ENCODE data around the gene YWHAE. TPM values are rescaled to one million over a fixed set of nuclear protein-coding genes. Genes with fewer than 3 reads are reported as not detected.
"Not testable (repeated sequence)": the region's sequence is repeated elsewhere in the genome, so short reads cannot be mapped to it uniquely, and the experiment has no call there.

The YWHAE gene
- total RNA-seq, 1 experiment from 2014 or later, result 118 TPM

GRCh38 chr17:1322480-1322879, 77.5 kb downstream of the YWHAE start:
- Histone ChIP-seq H3K4me3 (no peak overlapping the region), H3K36me3 (no peaks in the 10 kb centered on the region), H3K27me3 (no peaks in the 10 kb centered on the region), H3K9me3 (no peaks in the 10 kb centered on the region)
- DNase-seq, result no peak

- H3K4me3 ChIP-seq, result no peak overlapping the region
- no peaks in the 10 kb centered on the region for H3K9me3 ChIP-seq
- DNase-seq, result no peak
- H3K27me3 ChIP-seq, result no peaks in the 10 kb centered on the region
- no peaks in the 10 kb centered on the region for H3K36me3 ChIP-seq
Observed at GRCh38 chr17:1322014-1322428, 78.0 kb downstream of the YWHAE start.

- DNase-seq, result no peak
- no peaks in the 10 kb centered on the region for H3K36me3 ChIP-seq
- no peaks in the 10 kb centered on the region for H3K27me3 ChIP-seq
- no peaks in the 10 kb centered on the region for H3K9me3 ChIP-seq
- no peak overlapping the region for H3K4me3 ChIP-seq
Observed at GRCh38 chr17:1315891-1316403, 84.1 kb downstream of the YWHAE start.

GRCh38 chr17:1315409-1315808, 84.6 kb downstream of the YWHAE start:
- H3K36me3 ChIP-seq, result no peaks in the 10 kb centered on the region
- H3K27me3 ChIP-seq, result no peaks in the 10 kb centered on the region
- no peak overlapping the region for H3K4me3 ChIP-seq
- DNase-seq, result no peak
- no peaks in the 10 kb centered on the region for H3K9me3 ChIP-seq

- Histone ChIP-seq H3K27me3 (no peaks in the 10 kb centered on the region), H3K4me3 (no peak overlapping the region), H3K9me3 (no peaks in the 10 kb centered on the region), H3K36me3 (no peaks in the 10 kb centered on the region)
- no peak for DNase-seq
Observed at GRCh38 chr17:1313270-1314005, 86.6 kb downstream of the YWHAE start.

- H3K27me3 ChIP-seq, result no peaks in the 10 kb centered on the region
- H3K4me3 ChIP-seq, result no peak overlapping the region
- peak; percentile 32 for DNase-seq
- no peaks in the 10 kb centered on the region for H3K9me3 ChIP-seq
- no peaks in the 10 kb centered on the region for H3K36me3 ChIP-seq
Observed at GRCh38 chr17:1312261-1312870, 87.7 kb downstream of the YWHAE start.

- H3K27me3 ChIP-seq, H3K9me3 ChIP-seq, DNase-seq, H3K4me3 ChIP-seq, H3K36me3 ChIP-seq: not testable (repeated sequence)
Observed at GRCh38 chr17:1307829-1308228, 92.2 kb downstream of the YWHAE start.

- H3K9me3 ChIP-seq, result no peaks in the 10 kb centered on the region
- H3K27me3 ChIP-seq, result no peaks in the 10 kb centered on the region
- DNase-seq, result no peak
- H3K4me3 ChIP-seq, result no peak overlapping the region
- H3K36me3 ChIP-seq, result no peaks in the 10 kb centered on the region
Observed at GRCh38 chr17:1304962-1305563, 95.0 kb downstream of the YWHAE start.

- H3K36me3 ChIP-seq, result no peaks in the 10 kb centered on the region
- DNase-seq, result no peak
- no peaks in the 10 kb centered on the region for H3K27me3 ChIP-seq
Observed at GRCh38 chr17:1304522-1304921, 95.5 kb downstream of the YWHAE start.

GRCh38 chr17:1302761-1303160, 97.3 kb downstream of the YWHAE start:
- Histone ChIP-seq H3K9me3 (no peaks in the 10 kb centered on the region), H3K36me3 (no peaks in the 10 kb centered on the region), H3K4me3 (no peak overlapping the region), H3K27me3 (no peaks in the 10 kb centered on the region)
- DNase-seq, result no peak

More at GRCh38 chr17:1304522-1304921, 95.5 kb downstream of the YWHAE start:
- H3K9me3 ChIP-seq, result no peaks in the 10 kb centered on the region
- no peak overlapping the region for H3K4me3 ChIP-seq

- H3K9me3 ChIP-seq, result no peaks in the 10 kb centered on the region
- H3K4me3 ChIP-seq, result no peak overlapping the region
- no peaks in the 10 kb centered on the region for H3K27me3 ChIP-seq
- no peaks in the 10 kb centered on the region for H3K36me3 ChIP-seq
- DNase-seq, result no peak
Observed at GRCh38 chr17:1301546-1301945, 98.5 kb downstream of the YWHAE start.

GRCh38 chr17:1300371-1300905, 99.6 kb downstream of the YWHAE start:
- no peaks in the 10 kb centered on the region for H3K9me3 ChIP-seq
- H3K4me3 ChIP-seq, result no peak overlapping the region
- no peaks in the 10 kb centered on the region for H3K36me3 ChIP-seq
- no peaks in the 10 kb centered on the region for H3K27me3 ChIP-seq
- no peak for DNase-seq

- Histone ChIP-seq H3K36me3 (no peaks in the 10 kb centered on the region), H3K27me3 (no peaks in the 10 kb centered on the region), H3K9me3 (no peaks in the 10 kb centered on the region), H3K4me3 (no peak overlapping the region)
- DNase-seq, result no peak
Observed at GRCh38 chr17:1299552-1300370, 100.3 kb downstream of the YWHAE start.

GRCh38 chr17:1298606-1299005, 101.4 kb downstream of the YWHAE start:
- H3K36me3 ChIP-seq, result no peaks in the 10 kb centered on the region
- no peak overlapping the region for H3K4me3 ChIP-seq
- H3K9me3 ChIP-seq, result no peaks in the 10 kb centered on the region
- no peak for DNase-seq
- H3K27me3 ChIP-seq, result no peaks in the 10 kb centered on the region

Data from MG63 (cell line).